OCI-LY3 (cell line): Measurements from ENCODE around the gene GNAO1.

Experiments
- CTCF ChIP-seq: fragments of 200-600, 300-600 bp; sonication (generic); IDR thresholded peaks from 2 replicates; pipeline ENCODE4 v1.5.1; 2014; ENCODE audit warnings: antibody characterized with exemption, low read length, low read depth
- EZH2phosphoT487 ChIP-seq: fragments of 200-600 bp; shearing (Covaris generic); IDR thresholded peaks from 2 replicates; pipeline ENCODE4 v1.6.1; 2018; ENCODE audit warnings: antibody characterized with exemption, mixed run types, low read depth

- TF ChIP-seq CTCF, result no peak
- no peak for TF ChIP-seq EZH2phosphoT487
Observed at GRCh38 chr16:56337131-56337857, 146.0 kb downstream of the GNAO1 start.
